ENCODE data around the gene ASPDH. TPM values are rescaled to one million over a fixed set of nuclear protein-coding genes. Genes with fewer than 3 reads are reported as not detected.
"Not testable (repeated sequence)": the region's sequence is repeated elsewhere in the genome, so short reads cannot be mapped to it uniquely, and the experiment has no call there.

ASPDH gene
- total and polyA plus RNA-seq, 2 donors (not counting 3 experiments of a cell fraction or from before 2014, with no cell fraction given): not detected

DNA sequence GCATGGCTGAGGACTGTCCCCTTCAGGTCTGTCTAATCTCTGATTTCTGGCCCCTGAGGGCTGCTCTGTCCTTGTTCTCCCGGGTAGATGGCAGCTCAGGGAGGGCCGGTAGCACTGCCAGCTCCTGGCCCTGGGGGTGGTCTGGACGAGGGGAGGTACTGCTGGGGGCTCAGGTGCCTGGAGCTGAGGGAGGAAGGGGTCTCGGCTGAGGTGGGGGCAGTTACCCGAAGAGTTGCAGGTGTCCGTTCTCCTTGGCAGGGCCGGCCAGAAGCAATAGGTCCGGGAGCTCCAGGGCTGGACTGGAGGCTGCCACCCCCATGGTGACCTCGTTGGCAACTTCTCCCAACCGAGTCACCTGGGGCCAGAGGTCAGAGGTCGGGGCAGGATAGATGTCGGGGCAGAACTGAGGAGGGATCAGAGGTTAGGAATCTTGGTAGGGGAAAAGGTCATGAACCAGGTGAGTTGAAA, 38.6 kb downstream of the ASPDH start:
- no peak overlapping the region for H3K27ac ChIP-seq (ENCODE audit: insufficient read depth, low read depth, low read length)
- H3K9me3 ChIP-seq (replicated peaks; ENCODE audit: control insufficient read depth, insufficient read depth, low read length): no peaks in the 10 kb centered on the region
- peaks cover 0 to 13% of the 10 kb centered on the region in 2 experiments for H3K36me3 ChIP-seq (ENCODE audit: control insufficient read depth in 2 of 2, extremely low read depth in 1 of 2, insufficient read depth in 2 of 2, low read length in 2 of 2)
- H2AFZ ChIP-seq (ENCODE audit: low read depth, low read length): no peak overlapping the region
- no peak for DNase-seq (ENCODE audit: low read depth, low spot score)
- no TSS peak for BruUV-seq (replicated peaks)
- H3K9me1 ChIP-seq (replicated peaks; ENCODE audit: control insufficient read depth, extremely low read depth, insufficient read depth, low read length): no peaks in the 10 kb centered on the region
- no peak for TF ChIP-seq FOS (IDR thresholded peaks at IDR 0.05; ENCODE audit: borderline replicate concordance, insufficient read depth, low read length)
- TF ChIP-seq, protein P1, sequence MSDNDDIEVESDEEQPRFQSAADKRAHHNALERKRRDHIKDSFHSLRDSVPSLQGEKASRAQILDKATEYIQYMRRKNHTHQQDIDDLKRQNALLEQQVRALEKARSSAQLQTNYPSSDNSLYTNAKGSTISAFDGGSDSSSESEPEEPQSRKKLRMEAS (IDR thresholded peaks at IDR 0.05; ENCODE audit: insufficient read depth, insufficient read length): no peak
- no peak for TF ChIP-seq POLR2AphosphoS5 (IDR thresholded peaks at IDR 0.05; ENCODE audit: insufficient read depth, low read depth, low read length)
- no peak for TF ChIP-seq GATA2 (IDR thresholded peaks at IDR 0.05; ENCODE audit: insufficient read depth, insufficient read length, low read depth, low read length)
- no peak for TF ChIP-seq EZH2 (IDR thresholded peaks at IDR 0.05; ENCODE audit: borderline replicate concordance, low read depth, low read length, severe bottlenecking)
- TF ChIP-seq, protein P2, sequence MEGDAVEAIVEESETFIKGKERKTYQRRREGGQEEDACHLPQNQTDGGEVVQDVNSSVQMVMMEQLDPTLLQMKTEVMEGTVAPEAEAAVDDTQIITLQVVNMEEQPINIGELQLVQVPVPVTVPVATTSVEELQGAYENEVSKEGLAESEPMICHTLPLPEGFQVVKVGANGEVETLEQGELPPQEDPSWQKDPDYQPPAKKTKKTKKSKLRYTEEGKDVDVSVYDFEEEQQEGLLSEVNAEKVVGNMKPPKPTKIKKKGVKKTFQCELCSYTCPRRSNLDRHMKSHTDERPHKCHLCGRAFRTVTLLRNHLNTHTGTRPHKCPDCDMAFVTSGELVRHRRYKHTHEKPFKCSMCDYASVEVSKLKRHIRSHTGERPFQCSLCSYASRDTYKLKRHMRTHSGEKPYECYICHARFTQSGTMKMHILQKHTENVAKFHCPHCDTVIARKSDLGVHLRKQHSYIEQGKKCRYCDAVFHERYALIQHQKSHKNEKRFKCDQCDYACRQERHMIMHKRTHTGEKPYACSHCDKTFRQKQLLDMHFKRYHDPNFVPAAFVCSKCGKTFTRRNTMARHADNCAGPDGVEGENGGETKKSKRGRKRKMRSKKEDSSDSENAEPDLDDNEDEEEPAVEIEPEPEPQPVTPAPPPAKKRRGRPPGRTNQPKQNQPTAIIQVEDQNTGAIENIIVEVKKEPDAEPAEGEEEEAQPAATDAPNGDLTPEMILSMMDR (IDR thresholded peaks at IDR 0.05; ENCODE audit: extremely low read depth in 1 of 2, insufficient read depth in 1 of 2, low read depth in 1 of 2, low read length in 2 of 2): no peak
- TF ChIP-seq POLR2A (IDR thresholded peaks at IDR 0.05; ENCODE audit: low read depth, low read length): no peak
- TF ChIP-seq JUN (IDR thresholded peaks at IDR 0.05; ENCODE audit: borderline replicate concordance, insufficient read depth, insufficient read length, low read depth): no peak
- no peak for TF ChIP-seq MYC (IDR thresholded peaks at IDR 0.05; ENCODE audit: low read depth, low read length)
- ChIA-PET POLR2A (no interaction called here), CTCF (interaction anchor here (0.6 to 3.8 kb wide), 3 partner anchors 13 to 107 kb away, joined by 4 to 12 read pairs (median 8); no protein-coding TSS in a partner anchor)
- H3K4me2 ChIP-seq (ENCODE audit: insufficient read depth, low read length): no peak overlapping the region
- no peaks in the 10 kb centered on the region for H4K20me1 ChIP-seq (replicated peaks; ENCODE audit: control insufficient read depth, extremely low read depth, insufficient read depth, low read length)
- no peak overlapping the region for H3K4me3 ChIP-seq (replicated peaks in 1 of 3; ENCODE audit: insufficient read depth in 1 of 3, low read depth in 1 of 3, low read length in 3 of 3)
- H3K27me3 ChIP-seq (ENCODE audit: control insufficient read depth in 2 of 2, insufficient read depth in 2 of 2, low read length in 2 of 2): no peaks in the 10 kb centered on the region
- FAIRE-seq: no peak
- H3K4me1 ChIP-seq (ENCODE audit: control insufficient read depth, extremely low read depth, insufficient read depth, low read length): peaks cover 7% of the 10 kb centered on the region
- dilution Hi-C loops (cut with MboI; ENCODE audit: extremely low pct_ligation_motif_present, low sequenced_read_pairs) (no loop called here), intact Hi-C loops (cut with micrococcal nuclease) (no loop called here)
- peaks cover 7% of the 10 kb centered on the region for H3K79me2 ChIP-seq (ENCODE audit: control insufficient read depth, insufficient read depth, low read length)
- no peak overlapping the region for H3K9ac ChIP-seq (replicated peaks; ENCODE audit: extremely low read depth, insufficient read depth, low read length)

DNA sequence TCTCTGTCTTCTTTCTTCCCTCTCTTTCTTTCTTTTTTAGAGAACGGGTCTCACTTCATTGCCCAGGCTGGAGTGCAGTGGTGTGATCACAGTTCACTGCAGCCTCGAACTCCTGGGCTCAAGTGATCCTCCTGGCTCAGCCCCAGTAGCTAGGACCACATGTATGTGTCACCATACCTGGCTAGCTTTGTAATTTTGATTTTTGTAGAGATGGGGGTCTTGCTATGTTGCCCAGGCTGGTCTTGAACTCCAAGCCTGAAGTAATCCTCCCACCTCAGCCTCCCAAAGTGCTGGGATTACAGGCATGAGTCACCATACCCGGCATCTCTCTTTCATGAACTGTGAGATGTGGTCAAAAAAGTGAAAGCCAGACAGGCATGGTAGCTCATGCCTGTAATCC, 40.4 kb downstream of the ASPDH start:
- FAIRE-seq; H3K9me1 ChIP-seq (replicated peaks; ENCODE audit: control insufficient read depth, extremely low read depth, insufficient read depth, low read length); dilution Hi-C loops (cut with MboI; ENCODE audit: extremely low pct_ligation_motif_present, low sequenced_read_pairs); POLR2A ChIA-PET; H3K4me3 ChIP-seq (replicated peaks in 1 of 3; ENCODE audit: insufficient read depth in 1 of 3, low read depth in 1 of 3, low read length in 3 of 3); H3K9ac ChIP-seq (replicated peaks; ENCODE audit: extremely low read depth, insufficient read depth, low read length); H3K27me3 ChIP-seq (ENCODE audit: control insufficient read depth in 2 of 2, insufficient read depth in 2 of 2, low read length in 2 of 2); H3K4me2 ChIP-seq (ENCODE audit: insufficient read depth, low read length); H3K27ac ChIP-seq (ENCODE audit: insufficient read depth, low read depth, low read length); BruUV-seq (replicated peaks); H4K20me1 ChIP-seq (replicated peaks; ENCODE audit: control insufficient read depth, extremely low read depth, insufficient read depth, low read length); H3K79me2 ChIP-seq (ENCODE audit: control insufficient read depth, insufficient read depth, low read length); DNase-seq (ENCODE audit: low read depth, low spot score); H3K9me3 ChIP-seq (replicated peaks; ENCODE audit: control insufficient read depth, insufficient read depth, low read length); H2AFZ ChIP-seq (ENCODE audit: low read depth, low read length); H3K36me3 ChIP-seq (ENCODE audit: control insufficient read depth in 2 of 2, extremely low read depth in 1 of 2, insufficient read depth in 2 of 2, low read length in 2 of 2); H3K4me1 ChIP-seq (ENCODE audit: control insufficient read depth, extremely low read depth, insufficient read depth, low read length): not testable (repeated sequence)
- CTCF ChIA-PET: interaction anchor here (1.9 to 3.8 kb wide), 3 partner anchors 13 to 116 kb away, joined by 7 to 12 read pairs (median 8); no protein-coding TSS in a partner anchor
- intact Hi-C loops (cut with micrococcal nuclease): loop anchor here (5.0 kb wide), 1 partner anchor 624 kb away; no protein-coding TSS in a partner anchor

Measured in endothelial cell of umbilical vein (primary cell).